A673 (cell line): Measurements from ENCODE around the gene CUL1.

Experiments
- CTCF ChIP-seq: fragments of 300-800, 200-600 bp; sonication (generic); conservative IDR thresholded peaks from 2 replicates; pipeline ENCODE4 v1.5.1; 2017; ENCODE audit warnings: low read depth, mild to moderate bottlenecking, antibody characterized with exemption, low read length, moderate library complexity, mixed read lengths
- EZH2 ChIP-seq: fragments of 200-600 bp; sonication (generic); IDR thresholded peaks from 2 replicates; pipeline ENCODE4 v1.6.1; 2017; ENCODE audit warnings: borderline replicate concordance, low read depth, mild to moderate bottlenecking, mixed read lengths, antibody characterized with exemption, low read length; ENCODE audit not compliant: poor library complexity, severe bottlenecking

- TF ChIP-seq CTCF = no peak
- no peak for TF ChIP-seq EZH2
These were observed 31.5 kb downstream of the CUL1 start for GRCh38 chr7:148729984-148730733.
